Natural killer cell (primary cell): ENCODE measurements around the gene OCLN. TPM values are rescaled to one million over a fixed set of nuclear protein-coding genes. Genes with fewer than 3 reads are reported as not detected.

ENCODE experiments used
- total RNA-seq, 4 donors: library from RNA; stranded (reverse); fragments of 120-200 nt in 1 of 4; gene quantifications; one replicate each; pipeline versions ENCODE4 v1.2.3 to v1.2.4, GENCODE V29; 2013 to 2022

Gene OCLN
- total RNA-seq, 3 donors from 2014 or later (not counting 1 experiment from before 2014, with no cell fraction given), result 0.68 to 1.8 (median 1.3) TPM

Other genes with a start within 250 kb of the OCLN start
- 10 to 100 TPM in 2 of 3 donors, 1 to 10 TPM in 1; 7.2 to 12.8 (median 12.2) TPM for gene CCDC125, start 160.0 kb upstream of the OCLN start, total RNA-seq
- 10 to 100 TPM in 1 of 3 donors, 1 to 10 TPM in 2; 5.8 to 10.8 (median 9.7) TPM for gene AK6, start 123.3 kb upstream of the OCLN start, total RNA-seq
- gene TAF9, start 123.3 kb upstream of the OCLN start, total RNA-seq, result 10 to 100 TPM; 38.3 to 53.8 (median 46.6) TPM
- gene RAD17, start 123.0 kb upstream of the OCLN start, total RNA-seq, result 10 to 100 TPM; 24.4 to 34.3 (median 24.6) TPM
- gene MARVELD2, start 77.7 kb upstream of the OCLN start, total RNA-seq, result under 1 TPM in 1 of 3 donors, not detected in 2; 0.50 TPM
- gene GTF2H2C, start 67.4 kb downstream of the OCLN start, total RNA-seq, result 10 to 100 TPM; 19.7 to 44.4 (median 35.1) TPM